GM12892 (cell line): ENCODE data around the gene CTTN.

Experiments used
- POLR2A ChIP-seq: IDR thresholded peaks from 2 replicates; pipeline ENCODE4 v1.6.1; 2011; ENCODE audit warnings: low read depth, low read length, control low read depth
- TAF1 ChIP-seq: IDR thresholded peaks from 2 replicates; pipeline ENCODE4 v1.6.1; 2011; ENCODE audit warnings: low read depth, mild to moderate bottlenecking, control low read depth, low read length, borderline replicate concordance

DNA sequence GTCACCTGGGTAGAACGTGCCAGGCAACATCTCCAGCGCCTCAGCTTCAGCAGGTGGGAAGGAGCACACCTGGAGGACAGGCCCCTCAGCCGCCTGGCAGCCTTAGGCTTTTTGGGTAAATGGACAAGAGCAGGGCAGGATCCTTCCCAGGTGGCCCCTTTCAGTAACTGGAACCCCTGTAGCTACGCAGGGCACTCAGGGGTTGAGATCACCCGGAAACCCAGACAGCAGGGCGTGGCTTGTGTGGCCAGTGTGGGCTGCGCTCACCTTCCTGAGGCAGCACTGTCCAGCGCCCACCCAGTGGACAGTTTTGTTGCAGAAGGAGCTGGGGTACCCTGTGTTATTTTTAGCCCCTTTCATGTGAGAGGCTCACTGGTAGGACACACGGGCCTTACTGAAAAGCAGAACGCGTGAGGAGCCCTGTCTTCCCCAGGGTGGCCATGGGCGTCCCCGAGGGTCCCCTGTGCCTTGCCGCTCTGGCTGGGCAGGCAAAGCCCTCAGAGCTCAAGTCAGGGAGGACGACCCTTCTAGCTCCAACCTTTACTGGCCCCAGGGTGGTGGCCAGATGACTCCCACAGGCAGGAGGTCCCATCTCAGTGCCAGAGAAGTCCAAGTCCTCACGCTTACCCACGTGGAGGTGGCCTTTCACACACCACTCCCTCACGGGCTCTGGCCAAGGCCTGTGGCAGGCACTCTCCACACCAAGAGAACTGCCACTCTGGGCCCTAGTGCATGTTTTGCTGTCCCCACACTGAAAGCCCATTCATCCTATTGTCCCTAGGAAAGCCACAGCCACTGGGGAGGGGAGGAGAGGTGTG, 75.8 kb downstream of the CTTN start:
- no peak for TF ChIP-seq POLR2A
- TF ChIP-seq TAF1: no peak
